Left kidney (tissue), 2 donors: Measurements from ENCODE around the gene ALOXE3. TPM values are rescaled to one million over a fixed set of nuclear protein-coding genes. Genes with fewer than 3 reads are reported as not detected.
A peak's percentile ranks its signal among the peaks of the same experiment; 100 is the strongest.
"Not testable (repeated sequence)": the region's sequence is repeated elsewhere in the genome, so short reads cannot be mapped to it uniquely, and the experiment has no call there.

Experiments
- DNase-seq: peaks from one replicate; pipeline ENCODE4 v3.0.0-alpha.2; 2013
- polyA plus RNA-seq: library from polyadenylated mRNA; unstranded; fragments of 120-200 nt; gene quantifications from one replicate; pipeline ENCODE4 v1.2.1, GENCODE V29; 2013; ENCODE audit not compliant: insufficient read length

The ALOXE3 gene
- polyA plus RNA-seq, 1 donor: not detected

DNA sequence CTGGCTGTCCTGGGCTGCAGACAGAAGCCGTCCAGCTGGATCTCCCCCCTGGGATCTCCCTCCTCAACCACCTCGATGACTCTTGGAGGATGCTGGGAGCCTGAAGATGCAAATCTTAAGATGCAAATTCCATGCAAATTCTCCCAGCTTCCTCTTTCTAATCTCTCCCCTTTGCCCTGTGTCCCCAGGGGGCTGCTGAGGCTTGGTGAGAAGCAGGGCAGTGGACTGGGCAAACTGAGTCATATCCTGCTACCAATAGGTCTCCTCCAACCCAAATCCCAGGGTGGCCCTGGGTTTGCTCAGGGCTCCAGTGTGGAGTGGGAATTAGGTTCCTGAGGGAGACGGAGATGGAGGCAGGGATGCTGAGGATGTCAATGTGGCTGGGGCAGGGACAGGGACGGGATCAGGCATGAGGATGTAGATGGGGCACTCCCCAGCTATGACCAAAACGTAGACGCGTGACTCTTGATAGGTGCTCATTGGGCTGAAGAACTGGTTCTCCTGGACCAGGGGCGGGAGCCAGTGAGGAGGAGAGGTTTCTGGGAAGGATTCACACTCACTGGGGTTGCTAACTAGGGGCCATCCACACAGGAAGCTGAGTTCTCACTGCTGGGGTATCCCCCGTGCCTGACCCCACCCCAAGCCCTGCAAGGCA, 27.2 kb downstream of the ALOXE3 start:
- no peak for DNase-seq

DNA sequence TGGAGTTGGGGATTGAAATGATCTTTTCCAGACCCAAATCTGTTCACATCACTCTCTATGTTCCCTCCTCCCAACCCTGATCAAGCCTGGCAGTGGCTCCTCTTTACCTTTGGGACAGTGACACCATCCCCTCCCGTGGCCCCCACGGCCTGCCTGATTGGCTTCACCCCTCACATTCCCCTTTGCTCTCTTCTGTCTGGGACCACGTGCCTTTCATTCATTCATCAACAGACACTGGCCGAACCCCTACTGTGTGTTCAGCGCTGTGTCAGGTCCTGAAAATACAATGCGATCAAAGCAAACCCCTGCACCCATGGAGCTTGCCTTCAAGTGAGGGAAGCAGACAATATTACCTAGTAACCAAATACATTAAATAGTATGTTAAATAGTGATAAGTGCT, 28.6 kb downstream of the ALOXE3 start:
- DNase-seq: no peak

DNA sequence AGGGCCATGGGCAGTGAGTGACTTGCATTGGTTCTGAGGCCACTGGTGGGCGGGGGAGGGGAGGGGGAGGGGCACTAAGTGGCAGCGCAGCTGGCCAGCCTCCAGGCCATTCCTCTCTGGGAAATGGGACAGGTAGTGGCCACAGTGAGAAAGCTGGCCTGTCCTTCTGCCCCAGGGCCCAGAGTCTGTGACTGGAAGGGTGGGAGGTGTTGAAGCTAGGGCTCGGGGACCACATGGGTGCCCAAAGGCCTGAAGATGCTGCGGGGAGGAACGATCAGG, 30.4 kb downstream of the ALOXE3 start:
- no peak for DNase-seq

DNA sequence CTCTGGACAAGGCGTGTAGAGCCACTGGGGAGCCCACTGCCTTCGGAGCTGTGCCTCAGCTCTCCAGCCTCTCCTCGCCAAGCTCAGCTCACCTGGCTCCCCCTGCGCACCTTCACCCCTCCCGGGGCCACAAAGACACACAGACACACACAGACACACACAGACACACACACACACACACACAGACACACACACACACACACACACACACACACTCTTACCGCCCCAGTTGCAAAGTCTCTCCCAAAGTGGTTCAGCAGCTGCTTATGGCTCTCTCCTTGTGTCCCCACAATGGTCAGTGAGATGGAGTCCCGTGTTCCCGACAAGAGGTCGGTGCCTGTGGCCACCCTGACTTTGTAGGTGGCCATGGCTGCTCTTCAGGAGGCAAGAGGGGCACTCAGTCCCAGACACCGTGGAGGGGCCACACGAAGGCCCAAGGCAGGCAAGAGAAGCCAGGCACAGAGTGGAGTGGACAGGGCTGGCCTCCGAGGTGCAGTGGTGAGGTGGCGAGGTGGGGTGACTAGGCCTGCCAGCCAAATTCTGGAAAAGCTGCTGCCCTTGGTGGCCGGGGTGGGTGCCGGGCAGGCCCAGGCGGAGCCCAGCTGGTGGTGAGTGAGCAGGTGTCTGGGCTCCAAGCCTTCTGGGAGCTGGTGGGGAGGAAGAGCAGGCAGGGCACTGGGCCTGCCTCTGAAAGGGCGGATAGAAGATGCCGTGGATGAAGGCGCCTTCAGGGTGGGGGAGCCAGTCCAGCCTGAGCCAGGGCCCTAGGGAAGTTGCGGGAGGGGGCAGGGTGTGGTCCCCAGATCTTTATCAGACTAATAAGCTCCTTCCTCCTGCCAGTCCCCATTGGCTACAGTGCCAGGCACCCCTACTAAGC, 31.0 kb downstream of the ALOXE3 start, which contains the start of gene ALOX12B:
Gene ALOX12B (minus strand): TSS at position 642 of the 877 bp plus-strand sequence. CDS start 274 bp downstream, at position 368.
- DNase-seq: no peak

DNA sequence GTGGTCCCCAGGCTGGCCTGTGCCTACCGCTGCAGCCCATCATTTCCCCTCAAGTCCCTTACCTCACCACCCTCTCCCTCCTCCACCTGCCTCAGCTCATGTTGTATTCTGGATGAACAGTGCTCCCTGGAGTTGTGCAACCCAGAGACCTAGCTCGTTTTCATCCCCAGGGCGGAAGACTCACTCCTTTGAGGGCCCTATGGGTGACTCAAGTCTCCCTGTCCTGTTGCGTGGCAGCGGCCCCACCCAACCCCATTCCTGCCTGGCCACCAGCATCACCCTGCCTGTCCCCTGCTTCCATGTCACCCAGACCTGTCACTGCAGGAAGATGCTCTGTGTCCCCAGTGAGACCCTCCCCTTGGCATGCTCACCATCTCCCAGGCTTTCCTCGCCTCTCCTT, 34.1 kb downstream of the ALOXE3 start:
- DNase-seq: no peak

DNA sequence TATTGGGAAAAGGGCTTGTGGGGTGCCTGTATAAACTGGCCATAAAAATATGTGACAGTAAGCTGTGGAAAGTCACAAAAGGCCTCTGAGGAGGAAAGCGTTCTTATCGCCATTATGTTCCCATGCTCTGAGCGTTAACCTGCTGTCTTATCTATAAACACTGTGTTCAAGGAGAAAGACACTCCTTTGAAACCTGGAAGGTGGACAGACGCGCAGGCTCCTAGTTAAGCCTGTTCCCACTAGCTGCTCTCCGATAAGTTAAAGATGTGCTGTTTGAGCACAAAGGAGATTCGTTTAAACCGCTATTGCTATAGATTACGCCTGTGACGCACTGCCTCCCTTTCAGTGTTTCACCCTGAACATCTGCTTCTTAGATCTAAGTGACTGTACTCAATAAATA, 36.0 kb downstream of the ALOXE3 start:
- DNase-seq: no peak

DNA sequence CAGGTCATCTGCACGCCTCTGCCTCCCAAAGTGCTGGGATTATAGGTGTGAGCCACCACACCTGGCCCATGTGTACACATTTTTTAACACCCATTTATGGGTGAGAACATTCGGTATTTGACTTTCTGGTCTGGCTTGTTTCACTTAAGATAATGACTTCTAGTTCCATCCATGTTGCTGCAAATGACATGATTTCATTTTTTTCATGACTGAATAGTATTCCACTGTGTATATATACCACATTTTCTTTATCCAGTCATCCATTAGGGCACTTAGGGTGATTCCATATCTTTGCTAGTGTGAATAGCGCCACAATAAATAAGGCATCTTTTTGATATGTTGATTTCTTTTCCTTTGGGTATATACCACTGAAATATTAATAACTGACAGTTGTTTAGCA, 36.4 kb downstream of the ALOXE3 start:
- DNase-seq: no peak

DNA sequence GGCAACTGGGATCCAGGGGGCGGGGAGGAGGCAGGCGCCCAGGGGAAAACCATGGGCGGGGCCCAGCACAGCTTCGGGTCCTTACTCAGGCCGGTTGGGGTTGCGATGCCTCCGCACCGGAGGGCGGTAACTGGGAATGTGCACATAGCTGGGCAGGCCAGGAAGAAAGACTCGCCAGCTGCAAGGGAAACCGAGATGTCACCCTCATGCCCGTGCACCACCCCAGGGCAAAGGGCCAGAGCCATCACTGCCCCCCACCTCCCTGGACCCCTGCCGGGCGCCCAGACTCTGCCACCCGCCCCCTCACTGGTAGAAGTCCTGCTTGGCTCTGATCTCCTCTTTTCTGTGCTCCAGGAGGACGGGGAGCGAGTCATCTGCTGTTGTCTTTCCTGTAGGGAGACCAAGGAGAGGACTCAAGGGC, 37.5 kb downstream of the ALOXE3 start:
- no peak for DNase-seq

DNA sequence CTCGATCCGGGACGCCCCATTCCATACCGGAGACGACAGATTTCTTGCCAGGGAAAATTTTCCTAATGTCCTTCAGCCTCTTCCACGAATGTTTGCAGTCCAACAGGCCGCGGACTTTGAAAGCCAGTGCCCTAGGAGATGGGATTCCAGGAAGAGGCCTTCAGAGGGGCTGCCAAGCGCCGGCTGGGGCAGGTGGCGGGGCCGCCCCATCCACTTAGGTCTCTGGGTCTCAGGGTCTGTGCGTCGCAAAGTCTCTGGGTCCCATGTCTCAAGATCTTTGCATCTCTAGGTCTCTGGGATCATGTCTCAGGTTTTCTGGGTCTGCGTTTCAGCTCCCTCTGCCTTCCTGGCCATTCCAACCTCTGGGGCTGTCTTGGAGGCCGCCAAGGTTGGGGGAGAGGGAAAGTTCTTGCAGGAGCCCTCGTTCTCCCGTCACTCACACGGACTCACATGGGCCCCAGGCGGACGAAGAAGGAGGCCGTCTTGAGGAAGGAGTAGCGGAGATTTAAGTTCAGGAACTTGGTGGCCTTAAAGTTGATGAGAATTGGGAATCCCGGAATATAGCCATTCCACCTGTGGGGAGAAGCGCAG, 38.0 kb downstream of the ALOXE3 start:
- no peak for DNase-seq

DNA sequence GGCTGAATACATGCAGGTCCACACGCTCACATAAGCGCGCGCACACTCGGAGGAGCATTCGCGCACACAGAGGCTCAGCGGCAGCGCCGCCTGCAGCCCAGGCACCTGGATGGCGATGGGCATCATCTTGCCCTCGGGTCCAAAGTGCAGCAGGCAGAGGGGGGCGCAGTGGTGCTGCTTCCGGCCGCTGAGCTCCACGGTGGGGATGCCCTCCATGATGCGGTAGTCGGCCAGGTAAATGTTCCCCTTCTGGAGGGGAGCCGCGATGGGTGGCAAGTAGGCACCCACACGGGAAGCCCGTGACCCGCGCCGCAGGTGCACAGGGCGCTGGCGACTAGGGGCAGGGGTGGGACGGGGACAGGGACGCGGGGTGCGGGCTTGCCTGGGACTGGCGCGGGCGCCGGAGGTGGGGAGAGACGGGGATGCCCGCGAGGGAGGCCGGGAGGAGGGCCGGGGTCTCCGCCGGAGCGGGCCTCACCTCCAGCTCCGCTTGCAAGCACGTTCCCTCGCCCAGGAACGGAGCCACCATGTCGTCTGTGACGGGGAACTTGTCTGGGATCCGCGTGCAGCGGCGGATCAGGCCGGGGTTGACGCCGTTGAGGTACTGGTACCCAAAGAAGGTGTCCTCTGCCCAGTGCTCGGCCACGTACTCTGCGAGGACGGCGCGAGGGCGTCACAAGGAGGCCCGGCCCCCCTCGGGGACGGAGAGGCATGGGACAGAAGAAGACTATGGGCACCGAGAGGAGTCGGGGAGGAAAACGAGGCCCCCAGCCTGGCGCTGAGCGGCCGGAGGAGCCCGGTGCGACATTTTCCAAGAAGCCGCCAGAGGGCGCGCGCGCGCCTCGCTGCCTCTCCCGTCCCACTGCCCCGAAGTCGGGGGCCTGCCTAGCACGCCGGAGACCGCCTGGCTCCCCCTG, 38.8 kb downstream of the ALOXE3 start:
- DNase-seq: peak; percentile 78

DNA sequence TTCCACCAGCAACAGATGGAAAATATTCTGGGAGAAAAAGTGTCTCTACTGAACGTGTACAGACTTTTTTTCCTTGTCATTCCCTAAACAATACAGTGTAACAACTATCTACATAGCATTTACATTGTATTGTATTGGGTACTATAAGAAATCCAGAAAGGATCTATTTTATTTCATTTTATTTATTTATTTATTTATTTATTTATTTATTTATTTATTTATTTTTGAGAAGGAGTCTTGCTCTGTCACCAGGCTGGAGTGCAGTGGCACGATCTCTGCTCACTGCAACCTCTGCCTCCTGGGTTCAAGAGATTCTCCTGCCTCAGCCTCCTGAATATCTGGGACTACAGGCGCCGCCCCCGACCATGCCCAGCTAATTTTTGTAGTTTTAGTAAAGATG, 40.4 kb downstream of the ALOXE3 start:
- DNase-seq: not testable (repeated sequence)

DNA sequence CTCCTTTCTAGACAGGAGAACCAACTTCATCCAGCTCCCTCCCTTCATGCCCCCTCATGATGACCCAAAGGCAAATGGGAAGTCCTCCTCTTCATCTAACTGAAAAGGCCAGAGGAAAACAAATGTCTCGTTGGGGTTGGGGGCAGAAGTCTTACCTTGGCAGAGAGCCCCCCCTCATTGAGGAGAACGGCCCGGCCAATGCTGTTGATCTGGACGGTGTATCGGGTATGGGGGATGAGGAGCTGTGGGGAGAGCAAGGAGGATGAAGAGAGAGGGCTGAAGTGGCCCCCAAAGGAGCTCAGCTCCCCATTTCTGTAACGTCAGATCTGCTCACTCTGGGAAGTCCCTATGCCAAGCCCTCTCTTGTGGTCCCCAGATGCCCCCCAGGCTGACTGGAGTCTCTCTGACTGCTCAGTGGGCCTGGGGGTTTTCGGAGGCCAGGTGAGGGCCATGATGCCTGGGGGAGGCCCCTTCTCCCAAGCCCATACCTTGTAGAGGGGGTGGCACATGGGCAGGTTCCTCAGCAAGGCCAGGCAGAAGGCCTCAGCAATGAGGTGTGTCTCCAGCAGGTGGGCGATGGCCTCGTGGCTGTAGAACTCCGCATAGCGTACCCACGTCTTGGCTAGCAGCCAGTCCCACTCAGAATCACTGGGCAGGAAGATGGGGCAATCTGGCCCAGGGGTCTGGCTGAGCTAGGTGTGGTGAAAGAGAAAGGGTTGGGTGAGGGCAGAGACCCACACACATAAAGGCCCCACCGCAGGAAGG, 41.6 kb downstream of the ALOXE3 start:
- DNase-seq: no peak

DNA sequence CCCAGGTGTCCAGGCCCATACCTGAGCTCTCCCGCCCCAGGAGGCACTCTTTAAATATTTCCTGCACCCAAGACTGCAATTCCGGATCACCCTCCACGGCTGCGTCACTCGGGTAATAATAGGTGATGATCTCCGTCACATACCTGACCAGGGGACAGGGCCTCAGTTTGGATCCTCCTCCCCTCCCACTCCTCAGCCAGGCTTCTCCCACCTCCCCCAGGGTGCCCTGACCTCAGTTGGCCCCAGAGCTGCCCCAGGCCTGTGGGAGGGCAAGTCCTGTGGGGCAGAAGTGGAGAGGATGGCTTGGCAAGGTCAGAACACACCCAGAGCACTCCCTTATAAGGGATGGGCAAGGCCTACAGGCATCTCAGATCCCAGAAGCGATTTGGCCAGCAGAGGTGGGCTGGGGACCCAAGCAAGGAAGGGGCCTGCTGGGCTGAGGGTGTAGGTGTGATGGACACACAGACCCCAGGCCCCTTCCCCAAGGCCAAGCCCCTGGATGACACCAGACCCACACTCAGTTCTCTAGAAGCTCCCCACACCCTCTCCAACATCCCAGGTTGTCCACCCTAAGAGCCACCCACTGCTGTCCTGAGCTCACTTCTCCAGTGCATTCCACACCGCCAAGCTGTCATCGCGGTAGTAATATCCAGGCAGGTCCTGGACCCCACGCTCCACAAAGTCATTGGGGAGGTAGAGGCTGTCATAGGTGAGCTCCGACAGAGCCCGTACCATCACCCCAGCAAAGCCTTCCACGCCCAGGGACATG, 42.6 kb downstream of the ALOXE3 start:
- DNase-seq: no peak

DNA sequence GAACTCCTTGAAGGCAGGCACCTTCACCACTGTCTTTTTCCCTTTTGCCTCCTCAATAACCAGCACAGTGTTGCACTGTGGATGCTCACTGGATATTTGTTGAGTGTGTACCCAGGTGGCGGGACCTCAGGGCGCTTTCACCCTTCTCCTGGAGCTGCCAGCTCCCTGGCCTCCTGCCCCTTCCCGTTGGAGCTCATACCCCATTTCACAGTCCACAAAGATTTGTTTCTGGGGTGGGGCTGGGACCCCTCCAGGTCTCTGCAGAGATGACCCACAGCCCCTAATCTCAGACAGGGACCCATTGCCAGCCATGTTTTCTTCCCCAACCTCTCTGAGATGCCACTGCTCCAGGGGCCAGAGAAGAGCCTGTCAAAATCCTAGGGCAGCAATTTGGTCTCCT, 43.2 kb downstream of the ALOXE3 start:
- DNase-seq: no peak

DNA sequence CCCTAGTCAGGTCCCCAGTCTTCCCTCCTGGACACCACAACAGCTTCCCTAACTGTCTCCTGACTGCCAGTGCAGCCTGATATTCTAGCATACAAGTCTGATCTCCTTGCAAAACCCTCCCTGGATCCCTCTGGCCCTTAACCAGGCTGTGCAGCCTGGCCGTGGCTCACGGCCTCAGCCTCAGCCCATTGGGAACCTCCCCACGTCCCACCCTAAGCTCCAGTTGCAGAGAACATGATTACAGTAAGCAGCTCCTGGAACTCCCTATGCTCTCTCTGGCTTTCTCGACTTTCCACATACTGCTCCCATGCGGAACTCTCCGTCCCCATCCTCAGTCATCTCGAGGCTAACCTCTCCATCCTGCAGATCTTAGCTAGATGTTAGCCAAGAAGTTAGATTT, 43.8 kb downstream of the ALOXE3 start:
- no peak for DNase-seq

DNA sequence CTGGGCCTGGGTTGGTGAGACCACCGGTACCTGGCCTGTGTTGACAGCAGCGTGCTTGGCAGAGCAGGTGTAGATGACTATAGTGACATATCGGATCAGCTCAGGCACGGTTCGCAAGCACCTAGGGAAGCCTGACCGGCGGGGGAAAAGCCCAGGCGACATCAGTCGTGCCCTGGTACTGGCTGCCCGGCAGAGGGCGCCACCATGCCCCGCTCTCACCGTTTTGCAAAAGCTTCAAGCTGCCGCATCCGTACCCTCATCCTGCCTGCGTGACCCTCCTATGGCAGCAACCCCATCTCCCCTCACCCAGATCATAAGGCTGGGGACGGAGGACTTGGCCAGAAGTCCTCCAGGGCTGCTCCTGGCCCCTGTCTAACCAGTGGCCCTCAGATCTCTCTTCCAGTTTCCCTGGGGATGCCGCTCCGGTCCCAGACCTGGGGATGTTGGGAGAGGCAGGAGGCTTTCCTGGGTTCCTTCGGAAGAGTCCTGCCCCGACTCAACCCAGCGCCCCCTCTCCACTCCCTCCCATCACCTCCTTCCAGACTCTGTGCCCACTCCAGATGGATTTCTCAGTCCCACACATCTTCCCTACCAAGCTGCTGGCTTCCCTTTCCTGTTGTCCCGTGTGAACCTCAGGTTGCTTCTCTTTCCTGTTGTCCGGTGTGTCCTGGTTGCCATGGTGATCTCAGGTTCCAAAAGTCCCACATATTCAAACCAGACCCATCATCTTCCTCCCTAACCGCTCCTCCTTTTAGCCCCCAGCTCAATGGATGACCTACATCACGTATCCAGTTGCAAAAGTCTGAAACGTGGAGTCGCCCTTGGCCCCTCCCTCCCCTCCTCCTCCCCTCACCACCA, 44.5 kb downstream of the ALOXE3 start:
- no peak for DNase-seq

DNA sequence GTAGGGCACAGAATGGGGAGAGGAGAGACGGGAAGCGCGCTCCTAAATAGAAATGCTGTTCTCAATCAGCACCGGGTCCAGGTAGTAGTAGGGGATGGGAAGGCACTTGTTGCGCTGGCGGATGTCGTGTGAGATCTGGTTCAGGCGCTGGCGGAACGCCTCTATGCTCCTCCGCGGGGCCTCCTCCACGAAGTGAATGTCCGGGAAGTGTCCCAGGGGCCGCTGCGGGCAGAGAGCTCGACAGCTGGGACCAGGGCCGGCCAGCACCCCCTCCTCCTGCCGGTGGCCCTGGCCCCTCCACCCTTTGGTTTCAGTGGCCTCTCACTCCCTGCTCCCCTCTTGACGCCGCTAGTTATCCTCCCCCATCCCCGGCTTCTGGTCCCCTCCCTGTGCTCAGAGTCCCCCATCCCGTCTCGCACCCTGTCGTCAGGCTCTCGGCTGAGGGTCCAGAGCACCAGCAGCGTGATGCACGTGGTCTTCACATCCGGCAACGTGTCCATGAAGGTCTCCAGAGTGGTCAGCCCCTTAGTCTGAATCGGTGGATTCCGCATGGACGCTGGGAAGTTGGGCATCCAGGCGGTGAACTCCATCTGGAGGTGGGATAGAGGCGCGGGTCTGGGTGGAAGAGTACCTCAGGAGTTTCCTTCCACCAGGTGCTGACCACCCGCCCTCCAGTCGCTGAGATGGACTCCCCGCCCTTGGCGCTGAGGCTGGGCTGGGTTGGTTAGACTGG, 45.4 kb downstream of the ALOXE3 start:
- DNase-seq: no peak

DNA sequence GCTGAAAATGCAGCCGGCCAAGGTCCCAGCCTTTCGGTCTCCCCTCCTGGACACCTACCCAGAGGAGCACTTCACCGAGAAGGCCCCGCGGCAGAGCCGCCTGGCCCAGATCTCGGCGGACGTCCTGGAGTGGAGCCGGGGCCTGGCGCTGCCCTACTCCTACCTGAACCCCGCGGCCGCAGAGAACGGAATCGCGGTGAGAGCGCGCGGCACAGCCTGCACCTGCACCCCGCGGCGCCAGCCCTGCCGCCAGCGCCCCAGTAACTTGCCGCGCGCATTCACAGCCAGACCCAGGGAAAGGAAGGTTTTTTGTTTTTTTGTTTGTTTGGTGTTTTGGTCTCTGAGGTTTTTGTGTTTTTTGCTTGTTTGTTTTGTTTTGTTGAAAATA, 46.0 kb downstream of the ALOXE3 start:
- no peak for DNase-seq

DNA sequence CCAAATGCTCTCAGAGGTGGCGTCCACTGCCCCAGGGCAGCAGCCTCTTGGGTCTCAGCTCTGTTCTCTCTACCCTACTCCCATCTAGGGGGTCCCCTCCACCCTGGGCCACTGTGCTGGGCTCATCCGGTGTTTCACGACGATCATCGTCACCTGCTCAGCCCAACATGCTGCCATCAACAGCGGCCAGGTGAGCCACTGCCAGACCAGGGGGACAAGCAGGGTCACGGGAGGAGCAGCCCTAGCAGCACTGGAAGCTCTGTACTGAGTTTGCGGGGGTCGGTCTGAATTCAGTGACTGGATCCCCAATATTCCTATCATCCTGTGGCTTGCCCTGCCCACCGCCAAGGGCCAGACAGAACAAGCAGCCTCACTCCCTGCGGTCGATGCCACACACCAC, 46.8 kb downstream of the ALOXE3 start:
- DNase-seq: no peak
